KMS-11 (cell line): ENCODE measurements around the gene GKAP1.
A peak's percentile ranks its signal among the peaks of the same experiment; 100 is the strongest.
"Not testable (repeated sequence)": the region's sequence is repeated elsewhere in the genome, so short reads cannot be mapped to it uniquely, and the experiment has no call there.

ENCODE experiments used
- H2AFZ ChIP-seq: fragments of 200-600 bp; sonication (generic); 2 replicates; pipeline ENCODE4 v1.6.1; 2016; ENCODE audit warnings: antibody characterized with exemption, mixed run types, low read depth
- H3K27ac ChIP-seq: fragments of 200-600 bp; sonication (generic); 2 replicates; pipeline ENCODE4 v1.6.1; 2016; ENCODE audit warnings: mild to moderate bottlenecking, mixed run types
- H3K27me3 ChIP-seq: fragments of 200-600 bp; sonication (generic); 2 replicates; pipeline ENCODE4 v1.6.1; 2017; ENCODE audit warnings: mild to moderate bottlenecking, low read depth, mixed run types, moderate library complexity; ENCODE audit not compliant: insufficient read depth
- H3K36me3 ChIP-seq: fragments of 200-600 bp; sonication (generic); 2 replicates; pipeline ENCODE4 v1.6.1; 2017; ENCODE audit warnings: mild to moderate bottlenecking, mixed run types; ENCODE audit not compliant: insufficient read depth
- H3K4me1 ChIP-seq: fragments of 200-600 bp; sonication (generic); 2 replicates; pipeline ENCODE4 v1.6.1; 2016; ENCODE audit warnings: mild to moderate bottlenecking, low read depth, mixed run types; ENCODE audit not compliant: poor library complexity, severe bottlenecking
- H3K4me2 ChIP-seq: fragments of 200-600 bp; sonication (generic); 2 replicates; pipeline ENCODE4 v1.7.0; 2016; ENCODE audit warnings: mild to moderate bottlenecking, mixed run types
- H3K4me3 ChIP-seq: fragments of 200-600 bp; sonication (generic); IDR thresholded peaks from 2 replicates; pipeline ENCODE4 v1.6.1; 2017; ENCODE audit warnings: low read depth, low read length, mixed read lengths; ENCODE audit not compliant: insufficient read depth
- H3K79me2 ChIP-seq: fragments of 200-600 bp; sonication (generic); 2 replicates; pipeline ENCODE4 v1.6.1; 2016; ENCODE audit warnings: low read depth, mixed run types; ENCODE audit not compliant: insufficient read depth
- H3K9ac ChIP-seq: fragments of 200-600 bp; sonication (generic); 2 replicates; pipeline ENCODE4 v1.6.1; 2016; ENCODE audit warnings: mild to moderate bottlenecking, mixed run types
- H4K20me1 ChIP-seq: fragments of 200-600 bp; sonication (generic); 2 replicates; pipeline ENCODE4 v1.6.1; 2016; ENCODE audit warnings: mild to moderate bottlenecking, mixed run types; ENCODE audit not compliant: insufficient read depth
- CTCF ChIP-seq: fragments of 200-600 bp; sonication (generic); conservative IDR thresholded peaks from 2 replicates; pipeline ENCODE4 v1.6.1; 2017; ENCODE audit warnings: low read depth, mild to moderate bottlenecking, antibody characterized with exemption, low read length, moderate library complexity, mixed read lengths

Gene GKAP1

GRCh38 chr9:83803941-83804340, 13.6 kb downstream of the GKAP1 start:
- not testable (repeated sequence) for H3K9ac ChIP-seq, H3K4me3 ChIP-seq, H4K20me1 ChIP-seq, H2AFZ ChIP-seq, H3K27me3 ChIP-seq, H3K4me2 ChIP-seq, H3K27ac ChIP-seq, H3K79me2 ChIP-seq, H3K36me3 ChIP-seq, H3K4me1 ChIP-seq

GRCh38 chr9:83800236-83801033, 17.1 kb downstream of the GKAP1 start:
- no peak overlapping the region for H3K4me2 ChIP-seq
- no peak overlapping the region for H3K4me3 ChIP-seq
- no peaks in the 10 kb centered on the region for H3K4me1 ChIP-seq
- no peaks in the 10 kb centered on the region for H3K27me3 ChIP-seq
- TF ChIP-seq CTCF, result no peak
- no peaks in the 10 kb centered on the region for H3K36me3 ChIP-seq
- H3K27ac ChIP-seq, result no peak overlapping the region
- no peak overlapping the region for H2AFZ ChIP-seq
- H3K9ac ChIP-seq, result no peak overlapping the region
- no peaks in the 10 kb centered on the region for H3K79me2 ChIP-seq
- H4K20me1 ChIP-seq, result no peaks in the 10 kb centered on the region

GRCh38 chr9:83794051-83794450, 23.5 kb downstream of the GKAP1 start:
- no peak for TF ChIP-seq CTCF
- Histone ChIP-seq H4K20me1 (no peaks in the 10 kb centered on the region), H3K36me3 (no peaks in the 10 kb centered on the region), H3K27ac (no peak overlapping the region), H3K9ac (no peak overlapping the region), H3K79me2 (no peaks in the 10 kb centered on the region), H3K4me1 (peaks cover 7% of the 10 kb centered on the region), H2AFZ (no peak overlapping the region), H3K27me3 (no peaks in the 10 kb centered on the region), H3K4me2 (0 out of 2 replicates have a peak overlapping the region, but pooled peaks have one; percentile 12), H3K4me3 (no peak overlapping the region)

GRCh38 chr9:83792746-83793145, 24.8 kb downstream of the GKAP1 start:
- peaks cover 7% of the 10 kb centered on the region for H3K4me1 ChIP-seq
- H3K4me2 ChIP-seq, result no peak overlapping the region
- H3K9ac ChIP-seq, result no peak overlapping the region
- no peaks in the 10 kb centered on the region for H3K27me3 ChIP-seq
- H4K20me1 ChIP-seq, result no peaks in the 10 kb centered on the region
- H3K4me3 ChIP-seq, result no peak overlapping the region
- H2AFZ ChIP-seq, result no peak overlapping the region
- TF ChIP-seq CTCF, result no peak
- no peaks in the 10 kb centered on the region for H3K36me3 ChIP-seq
- no peaks in the 10 kb centered on the region for H3K79me2 ChIP-seq
- no peak overlapping the region for H3K27ac ChIP-seq

- no peak for TF ChIP-seq CTCF
- no peaks in the 10 kb centered on the region for H3K36me3 ChIP-seq
- no peak overlapping the region for H3K4me3 ChIP-seq
- no peaks in the 10 kb centered on the region for H4K20me1 ChIP-seq
- H2AFZ ChIP-seq, result no peak overlapping the region
- no peak overlapping the region for H3K27ac ChIP-seq
- H3K4me2 ChIP-seq, result no peak overlapping the region
- no peaks in the 10 kb centered on the region for H3K27me3 ChIP-seq
- no peaks in the 10 kb centered on the region for H3K79me2 ChIP-seq
- H3K9ac ChIP-seq, result no peak overlapping the region
- H3K4me1 ChIP-seq, result no peaks in the 10 kb centered on the region
Observed at GRCh38 chr9:83778164-83778563, 39.4 kb downstream of the GKAP1 start.
